Lung (tissue), 12 donors: ENCODE data around the gene BCAS3. TPM values are rescaled to one million over a fixed set of nuclear protein-coding genes. Genes with fewer than 3 reads are reported as not detected.

Source experiments
- ATAC-seq: fragments of 200-7000 bp; cut with Tn5 transposase; one replicate; pipeline ENCODE4 v1.9.1; 2020; ENCODE audit warnings: moderate number of reproducible peaks; ENCODE audit not compliant: insufficient read depth, low FRiP score
- DNase-seq, 3 donors: peaks; one replicate each; pipeline ENCODE4 v3.0.0-alpha.2; 2013 to 2017
- H3K27ac ChIP-seq, 2 donors: one replicate each; pipeline ENCODE4 v1.5.1; 2013; ENCODE audit warnings: mild to moderate bottlenecking in 2 of 2, moderate library complexity in 2 of 2, control low read depth in 1 of 2, inconsistent platforms in 1 of 2, low read depth in 1 of 2, low read length in 1 of 2
- H3K27me3 ChIP-seq, 3 donors: one replicate each; pipeline ENCODE4 v1.5.1; 2013; ENCODE audit warnings: low read length in 2 of 3; ENCODE audit not compliant: control insufficient read depth in 3 of 3, insufficient read depth in 3 of 3
- H3K36me3 ChIP-seq, 4 donors: one replicate each; pipeline ENCODE4 v1.5.1; 2013; ENCODE audit warnings: low read length in 4 of 4, mild to moderate bottlenecking in 1 of 4, moderate library complexity in 1 of 4; ENCODE audit not compliant: control insufficient read depth in 4 of 4, insufficient read depth in 4 of 4
- H3K4me1 ChIP-seq, 5 donors: one replicate each; pipeline ENCODE4 v1.5.1; 2013; ENCODE audit warnings: low read length in 5 of 5, mild to moderate bottlenecking in 2 of 5, moderate library complexity in 1 of 5; ENCODE audit not compliant: control insufficient read depth in 5 of 5, insufficient read depth in 5 of 5
- H3K4me3 ChIP-seq: one replicate; pipeline ENCODE4 v1.5.1; 2013; ENCODE audit warnings: mild to moderate bottlenecking, control low read depth, moderate library complexity
- H3K9ac ChIP-seq, 2 donors: one replicate each; pipeline ENCODE4 v1.5.1; 2013; ENCODE audit warnings: low read length in 2 of 2, control low read depth in 1 of 2; ENCODE audit not compliant: insufficient read depth in 1 of 2
- H3K9me3 ChIP-seq, 4 donors: one replicate each; pipeline ENCODE4 v1.5.1; 2013; ENCODE audit warnings: low read length in 3 of 4, mild to moderate bottlenecking in 1 of 4, moderate library complexity in 1 of 4; ENCODE audit not compliant: control insufficient read depth in 4 of 4, insufficient read depth in 3 of 4
- CTCF ChIP-seq: IDR thresholded peaks from 2 replicates; pipeline ENCODE4 v1.5.1; 2012; ENCODE audit warnings: mild to moderate bottlenecking; ENCODE audit errors: control extremely low read depth, extremely low read depth
- WGBS, 2 donors: extraction: QIAGEN DNeasy Blood & Tissue Kit; methylation state at CpG; one replicate each; pipeline ENCODE4 v1.1.7; 2013; 5-methylcytosine and 5-hydroxymethylcytosine counted together
- polyA plus RNA-seq, 2 donors: library from polyadenylated mRNA; stranded (reverse); fragments of 200-250 nt; gene quantifications; one replicate each; pipeline ENCODE4 v1.2.1, GENCODE V29; 2013
- total RNA-seq, 2 donors: library from RNA; depleted of rRNA in 1 of 2; stranded (reverse); fragments of >200 nt in 1 of 2; gene quantifications; one replicate each; pipeline ENCODE4 v1.2.1, GENCODE V29; 2014 to 2021
- donor health status: control.
- donor health status: control.
- donor health status: Bipolar disorder and iron deficiency.
- donor health status: healthy.
- donor health status: DM: yes; HTN: yes; CAD: no.

The BCAS3 gene
- total and polyA plus RNA-seq, 4 donors, result 4.0 to 101 (median 20.3) TPM

GRCh38 chr17:60678118-60678444 is 430 bp downstream of the BCAS3 start:
- TF ChIP-seq CTCF, result no peak
- no peaks in the 10 kb centered on the region for H3K27me3 ChIP-seq
- WGBS, 2 donors, result 4 to 7% methylated on average over 6 of the region's 6 CpGs
- peak overlapping the region; percentile 79 for H3K4me3 ChIP-seq
- peak overlapping the region in 1 of 2 donors; percentile 60 for H3K9ac ChIP-seq
- ATAC-seq, result no peak
- no peaks in the 10 kb centered on the region for H3K9me3 ChIP-seq
- peaks cover 0 to 11% (median 0%) of the 10 kb centered on the region in 5 donors for H3K4me1 ChIP-seq
- H3K36me3 ChIP-seq, result peaks cover 0 to 5% (median 2%) of the 10 kb centered on the region in 4 donors
- DNase-seq, result no peak
- H3K27ac ChIP-seq, result peak overlapping the region; percentile 61 to 71

GRCh38 chr17:60679287-60679686 is 1.6 kb downstream of the BCAS3 start:
- 88 to 90% methylated on average over 4 of the region's 4 CpGs for whole genome bisulfite sequencing, 2 donors
- peaks cover 0 to 11% (median 0%) of the 10 kb centered on the region in 5 donors for H3K4me1 ChIP-seq

GRCh38 chr17:60680754-60681153 is 3.1 kb downstream of the BCAS3 start:
- 96% methylated on average over 6 of the region's 6 CpGs for WGBS, 2 donors
- H3K27me3 ChIP-seq, result no peaks in the 10 kb centered on the region
- DNase-seq (no peak), ATAC-seq (no peak)
- no peak overlapping the region for H3K27ac ChIP-seq
- no peak overlapping the region for H3K9ac ChIP-seq
- no peak for TF ChIP-seq CTCF
- no peak overlapping the region for H3K4me3 ChIP-seq
- H3K9me3 ChIP-seq, result no peaks in the 10 kb centered on the region
- peaks cover 4 to 9% (median 7%) of the 10 kb centered on the region in 4 donors for H3K36me3 ChIP-seq
- H3K4me1 ChIP-seq, result peaks cover 0 to 11% (median 0%) of the 10 kb centered on the region in 5 donors

More at GRCh38 chr17:60679287-60679686, 1.6 kb downstream of the BCAS3 start:
- Histone ChIP-seq H3K27me3 (no peaks in the 10 kb centered on the region), H3K9ac (no peak overlapping the region), H3K9me3 (no peaks in the 10 kb centered on the region), H3K27ac (no peak overlapping the region), H3K36me3 (peaks cover 0 to 8% (median 6%) of the 10 kb centered on the region in 4 donors), H3K4me3 (no peak overlapping the region)
- no peak for TF ChIP-seq CTCF
- DNase-seq, result no peak
- ATAC-seq, result no peak

GRCh38 chr17:60685437-60685836 is 7.8 kb downstream of the BCAS3 start:
- Histone ChIP-seq H3K4me1 (no peaks in the 10 kb centered on the region), H3K4me3 (no peak overlapping the region), H3K36me3 (peaks cover 4 to 15% (median 13%) of the 10 kb centered on the region in 4 donors), H3K9ac (no peak overlapping the region), H3K27ac (no peak overlapping the region), H3K27me3 (no peaks in the 10 kb centered on the region), H3K9me3 (no peaks in the 10 kb centered on the region)
- no peak for TF ChIP-seq CTCF
- ATAC-seq (no peak), DNase-seq (no peak)
- WGBS, 2 donors, result 97 to 98% methylated on average over 6 of the region's 7 CpGs
